Mesenteric fat pad (tissue), 1 donor: ENCODE measurements around the gene SEMA3A. TPM values are rescaled to one million over a fixed set of nuclear protein-coding genes. Genes with fewer than 3 reads are reported as not detected.

Source experiments
- DNase-seq: peaks from one replicate; pipeline ENCODE4 v3.0.0-alpha.2; 2020; ENCODE audit warnings: low spot score
- total RNA-seq: library from RNA; stranded (reverse); fragmentation: NEBNext Ultra II Directional; extraction: Animal tissue kit (Norgen Biotek cat#: 25700); gene quantifications from one replicate; pipeline ENCODE4 v1.2.1, GENCODE V29; 2021
- donor health status: DM: yes; HTN: yes; CAD: no.

SEMA3A gene
- total RNA-seq, 1 donor from 2014 or later, result 10.2 TPM

DNA sequence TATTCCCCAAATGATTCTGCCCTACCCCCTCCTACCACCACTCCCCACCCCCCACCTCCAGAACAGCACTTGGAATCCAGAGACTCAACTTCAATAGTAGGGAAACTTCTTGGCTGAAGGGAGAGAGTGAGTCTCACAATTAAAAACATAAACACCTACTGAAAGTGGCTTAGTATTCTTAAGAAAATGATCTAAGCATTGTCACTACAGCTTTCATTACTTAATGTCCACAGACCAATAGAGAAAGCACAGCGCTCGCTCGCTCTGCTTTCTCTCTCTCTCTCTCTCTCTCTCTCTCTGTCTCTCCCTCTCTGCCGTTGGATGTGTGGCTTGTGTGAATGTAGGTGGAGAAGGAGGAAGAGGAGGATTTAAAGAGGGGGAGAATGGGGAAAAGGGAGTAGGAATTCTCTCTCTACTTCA is 1.5 kb upstream of the SEMA3A start:
- no peak for DNase-seq

DNA sequence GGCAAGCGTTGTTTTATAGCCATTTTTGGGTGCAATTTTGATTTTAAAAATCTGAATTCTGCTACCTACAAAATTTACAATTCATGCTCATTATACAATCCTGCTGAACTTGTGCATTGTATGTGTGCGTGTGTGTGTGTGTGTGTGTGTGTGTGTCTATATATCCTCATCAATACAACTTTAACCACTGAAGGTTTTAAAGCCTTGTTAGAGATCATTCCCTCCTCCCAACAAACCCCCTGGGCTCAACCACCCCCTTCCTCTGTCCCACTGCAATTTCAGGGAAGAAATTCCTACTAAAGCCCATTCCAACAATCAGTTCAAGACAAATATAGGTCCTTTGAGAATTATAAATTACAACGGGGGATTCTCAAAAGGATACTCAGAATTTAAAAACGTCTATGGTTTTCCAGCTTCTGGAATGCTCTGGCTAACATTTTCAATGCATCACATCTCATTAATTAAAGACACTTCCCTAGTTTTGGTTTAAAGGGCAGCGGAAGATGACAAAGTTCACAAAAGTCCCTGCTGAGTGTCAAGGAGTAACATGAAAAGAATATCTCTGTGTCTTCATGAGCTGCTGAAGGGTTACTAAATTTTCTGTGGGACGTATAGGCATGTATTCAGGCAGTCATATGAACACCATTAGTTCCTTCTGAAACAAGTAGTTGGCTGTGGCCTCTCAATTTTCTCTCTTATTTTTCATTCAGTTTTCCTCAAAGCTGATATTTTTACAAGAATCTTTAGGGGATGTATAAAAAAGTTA is 889 bp upstream of the SEMA3A start:
- DNase-seq, result no peak

GRCh38 chr7:84193747-84194146 is 842 bp downstream of the SEMA3A start:
- DNase-seq, result no peak

GRCh38 chr7:84191842-84192241 is 2.7 kb downstream of the SEMA3A start:
- DNase-seq, result no peak

GRCh38 chr7:84191261-84191660 is 3.3 kb downstream of the SEMA3A start:
- DNase-seq, result no peak

GRCh38 chr7:84190016-84190705 is 4.4 kb downstream of the SEMA3A start:
- no peak for DNase-seq

DNA sequence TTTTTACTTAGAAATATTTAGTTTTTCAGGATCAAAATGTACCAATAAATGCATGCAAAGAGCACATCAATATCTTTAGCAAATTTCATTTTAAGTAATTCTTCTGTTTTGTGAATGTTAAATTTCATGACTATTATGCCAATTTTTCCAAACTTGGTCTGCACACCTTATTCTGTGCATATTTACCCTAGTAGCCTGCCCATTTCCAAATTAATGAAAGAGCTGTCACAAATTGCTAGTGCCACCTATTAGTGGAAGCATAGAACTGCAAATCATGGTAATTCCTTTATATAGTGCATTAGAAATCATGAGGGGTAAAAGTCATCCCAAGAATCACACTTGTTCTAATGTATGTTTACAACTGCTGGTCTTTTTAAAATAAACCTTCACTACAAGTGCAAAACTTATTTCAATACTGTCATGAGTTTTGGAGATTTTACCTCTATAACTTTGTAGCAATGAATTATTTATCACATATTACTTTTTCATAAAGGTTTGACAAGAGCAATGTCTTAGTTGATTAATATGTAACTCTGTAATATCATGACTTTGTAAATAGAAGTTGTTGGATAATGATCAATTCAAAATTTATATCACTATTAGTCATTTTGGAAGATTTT is 5.7 kb downstream of the SEMA3A start:
- no peak for DNase-seq

GRCh38 chr7:84187813-84188510 is 6.6 kb downstream of the SEMA3A start:
- no peak for DNase-seq

- DNase-seq, result no peak
These were observed 7.3 kb downstream of the SEMA3A start for GRCh38 chr7:84187087-84187805.

- DNase-seq, result no peak
These were observed 10.8 kb downstream of the SEMA3A start for GRCh38 chr7:84183741-84184140.

GRCh38 chr7:84182301-84182700 is 12.3 kb downstream of the SEMA3A start:
- DNase-seq, result no peak

DNA sequence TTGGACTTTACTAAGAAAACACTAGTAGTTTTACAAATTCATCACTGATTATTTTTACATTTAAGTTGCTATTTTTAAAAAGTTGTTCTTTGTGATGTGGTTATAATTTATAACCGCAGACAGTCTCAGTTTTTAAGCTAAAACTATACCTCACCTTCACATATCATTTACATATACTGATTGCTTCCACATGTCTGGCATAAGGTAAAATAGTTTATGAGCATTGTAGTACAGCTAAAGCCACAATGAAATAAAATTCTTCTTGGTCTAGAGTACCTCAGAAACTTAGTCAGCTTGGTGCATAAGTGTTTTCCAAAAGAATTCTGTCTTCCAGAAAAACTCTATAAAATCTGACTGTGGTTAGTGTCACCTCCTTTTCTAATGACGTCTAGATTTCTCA is 13.0 kb downstream of the SEMA3A start:
- DNase-seq, result no peak

DNA sequence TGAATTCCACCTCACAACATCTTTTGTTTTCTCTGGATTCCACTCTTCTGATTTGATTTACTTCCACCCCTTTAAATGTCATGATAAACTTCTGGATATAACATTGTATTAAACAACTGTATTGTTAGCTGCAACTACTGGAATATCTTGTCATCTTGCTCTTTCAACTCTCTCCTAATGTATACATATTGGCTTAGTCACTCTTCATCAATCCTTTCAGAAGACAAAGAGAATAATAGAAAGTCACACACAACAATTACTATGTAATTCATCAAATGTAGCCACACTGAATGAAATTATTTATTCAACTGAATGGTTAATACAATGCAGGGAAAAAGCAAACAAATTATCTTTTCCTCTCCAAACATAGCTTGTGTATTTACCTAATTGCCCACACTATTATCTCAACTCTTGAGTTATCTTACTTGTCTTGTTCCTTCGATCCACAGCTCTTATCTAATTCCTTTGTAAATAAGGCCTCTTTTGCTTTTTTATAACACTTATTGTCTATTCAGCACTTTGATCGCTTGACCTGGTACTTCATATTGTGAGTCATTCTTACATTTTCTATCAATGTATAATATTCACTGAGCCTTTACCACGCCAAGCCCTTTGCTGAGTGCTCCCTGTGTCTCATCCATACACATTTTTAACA is 16.7 kb downstream of the SEMA3A start:
- DNase-seq, result no peak

DNA sequence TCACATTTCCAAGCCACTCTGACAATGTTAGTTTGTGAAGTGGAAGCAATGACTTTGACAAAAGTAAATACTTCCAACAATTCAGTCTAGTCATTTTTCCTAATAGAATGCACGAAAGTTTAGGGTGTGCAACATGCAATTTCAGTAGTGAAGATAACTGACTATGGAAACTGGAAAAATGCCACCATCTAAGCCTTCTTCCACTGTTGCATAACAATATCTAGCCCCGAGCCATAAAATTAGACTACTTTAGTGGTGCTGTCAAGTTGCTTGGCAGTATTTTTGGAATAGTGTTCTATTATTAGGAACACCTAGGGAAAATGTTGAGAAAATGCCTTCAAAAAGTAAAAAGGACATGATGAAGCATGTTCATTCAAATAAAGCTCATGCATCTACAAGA is 17.9 kb downstream of the SEMA3A start:
- DNase-seq, result no peak

GRCh38 chr7:84175461-84175860 is 19.1 kb downstream of the SEMA3A start:
- no peak for DNase-seq

- DNase-seq, result no peak
These were observed 23.9 kb downstream of the SEMA3A start for GRCh38 chr7:84170646-84171045.

DNA sequence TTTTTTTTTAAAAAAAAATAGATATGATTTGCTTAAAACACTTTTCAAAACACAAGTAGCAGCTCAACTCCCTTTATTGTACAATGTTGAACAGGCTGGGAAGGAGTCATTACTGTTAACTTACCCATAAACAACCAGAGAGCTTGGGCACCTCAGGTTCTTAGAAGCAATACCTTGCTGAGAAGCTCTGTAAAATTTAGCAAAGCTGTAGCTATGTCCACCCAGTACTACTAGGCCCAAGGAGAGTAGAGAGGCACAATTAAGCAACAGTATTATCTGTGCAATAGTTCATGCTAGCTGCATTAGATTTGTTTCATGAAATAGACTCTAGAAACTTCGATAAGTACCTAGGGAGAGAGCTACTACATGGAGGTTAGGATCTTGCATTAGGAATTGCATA is 32.0 kb downstream of the SEMA3A start:
- DNase-seq, result no peak

DNA sequence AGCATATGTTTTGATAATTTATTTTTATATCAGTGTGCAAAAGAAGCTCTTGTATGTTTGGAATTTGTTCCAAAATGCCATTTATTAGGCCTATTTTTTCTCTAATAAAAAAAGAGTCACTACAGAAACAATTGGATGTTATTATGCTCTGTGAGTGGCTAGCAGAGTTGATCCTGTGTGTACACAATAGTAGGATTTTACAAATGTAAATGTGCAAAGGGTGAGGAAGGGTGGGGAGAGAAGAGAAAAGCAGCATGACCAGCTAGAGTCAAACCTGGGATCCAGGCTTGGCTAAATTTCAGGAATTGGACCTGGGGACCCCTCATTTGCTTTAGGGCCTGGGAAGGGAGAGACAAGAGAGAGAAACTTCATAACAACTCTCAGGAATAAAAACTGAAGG is 32.5 kb downstream of the SEMA3A start:
- no peak for DNase-seq

- DNase-seq, result no peak
These were observed 33.2 kb downstream of the SEMA3A start for GRCh38 chr7:84161398-84161797.

DNA sequence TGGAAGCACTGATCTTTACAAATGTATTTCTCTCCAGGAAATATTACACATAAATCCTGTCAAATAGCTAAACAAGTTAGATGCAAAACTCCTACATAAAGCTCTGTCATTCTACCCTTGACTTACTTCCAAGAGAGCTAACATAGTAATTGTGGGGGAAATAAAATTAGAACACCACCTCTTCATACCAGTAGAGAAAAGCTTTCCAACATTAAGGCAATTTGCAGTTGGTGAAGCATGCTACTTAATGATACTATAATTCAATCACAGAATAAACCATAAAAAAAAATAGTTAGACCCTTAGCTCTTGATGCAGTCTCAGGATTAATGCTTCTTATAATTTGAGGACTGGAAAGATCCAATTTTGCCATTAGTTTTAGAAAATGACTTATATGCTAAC is 35.2 kb downstream of the SEMA3A start:
- DNase-seq, result no peak

GRCh38 chr7:84157171-84157570 is 37.4 kb downstream of the SEMA3A start:
- no peak for DNase-seq
